ENCODE data around the gene PRM3. TPM values are rescaled to one million over a fixed set of nuclear protein-coding genes. Genes with fewer than 3 reads are reported as not detected.
"Not testable (repeated sequence)": the region's sequence is repeated elsewhere in the genome, so short reads cannot be mapped to it uniquely, and the experiment has no call there.

Gene PRM3
- total RNA-seq, 1 experiment from 2014 or later: not detected

- no peaks in the 10 kb centered on the region for H3K36me3 Mint-ChIP-seq (ENCODE audit: insufficient read depth, unreplicated experiment)
- H3K9me3 Mint-ChIP-seq (ENCODE audit: unreplicated experiment): no peaks in the 10 kb centered on the region
- H3K4me3 Mint-ChIP-seq (ENCODE audit: unreplicated experiment): no peak overlapping the region
- BruUV-seq (replicated peaks): no TSS peak
- intact Hi-C loops (cut with micrococcal nuclease): no loop called here
- DNase-seq (ENCODE audit: unreplicated experiment): no peak
- ChIA-PET CTCF (no interaction called here), POLR2A (no interaction called here)
- H3K27ac Mint-ChIP-seq (ENCODE audit: low read depth, unreplicated experiment): no peak overlapping the region
- H3K27me3 Mint-ChIP-seq (ENCODE audit: insufficient read depth, unreplicated experiment): peaks cover 26% of the 10 kb centered on the region
- H3K4me1 Mint-ChIP-seq (ENCODE audit: insufficient read depth, unreplicated experiment): no peaks in the 10 kb centered on the region
- TF ChIP-seq CTCF (IDR thresholded peaks at IDR 0.05; ENCODE audit: unreplicated experiment): no peak
Observed at GRCh38 chr16:11295672-11296071, 22.2 kb upstream of the PRM3 start.

- intact Hi-C loops (cut with micrococcal nuclease): no loop called here
- H3K4me3 Mint-ChIP-seq (ENCODE audit: unreplicated experiment): no peak overlapping the region
Observed at GRCh38 chr16:11292076-11292748, 18.8 kb upstream of the PRM3 start.

GRCh38 chr16:11291091-11291703, 17.8 kb upstream of the PRM3 start:
- no peaks in the 10 kb centered on the region for H3K4me1 Mint-ChIP-seq (ENCODE audit: insufficient read depth, unreplicated experiment)
- intact Hi-C loops (cut with micrococcal nuclease): no loop called here
- no peak overlapping the region for H3K27ac Mint-ChIP-seq (ENCODE audit: low read depth, unreplicated experiment)
- no peak overlapping the region for H3K4me3 Mint-ChIP-seq (ENCODE audit: unreplicated experiment)
- ChIA-PET CTCF (interaction anchor here (0.6 to 0.7 kb wide), 2 partner anchors 24 to 34 kb away, joined by 3 read pairs; no protein-coding TSS in a partner anchor), POLR2A (no interaction called here)
- H3K36me3 Mint-ChIP-seq (ENCODE audit: insufficient read depth, unreplicated experiment): no peaks in the 10 kb centered on the region
- no peak for DNase-seq (ENCODE audit: unreplicated experiment)
- no TSS peak for BruUV-seq (replicated peaks)
- peaks cover 54% of the 10 kb centered on the region for H3K27me3 Mint-ChIP-seq (ENCODE audit: insufficient read depth, unreplicated experiment)
- TF ChIP-seq CTCF (IDR thresholded peaks at IDR 0.05; ENCODE audit: unreplicated experiment): no peak
- H3K9me3 Mint-ChIP-seq (ENCODE audit: unreplicated experiment): no peaks in the 10 kb centered on the region

More at GRCh38 chr16:11292076-11292748, 18.8 kb upstream of the PRM3 start:
- Mint-ChIP-seq H3K27ac (ENCODE audit: low read depth, unreplicated experiment) (no peak overlapping the region), H3K36me3 (ENCODE audit: insufficient read depth, unreplicated experiment) (no peaks in the 10 kb centered on the region), H3K27me3 (ENCODE audit: insufficient read depth, unreplicated experiment) (peaks cover 52% of the 10 kb centered on the region), H3K4me1 (ENCODE audit: insufficient read depth, unreplicated experiment) (no peaks in the 10 kb centered on the region), H3K9me3 (ENCODE audit: unreplicated experiment) (no peaks in the 10 kb centered on the region)
- CTCF ChIA-PET: interaction anchor here (0.7 kb wide), 3 partner anchors 12 to 237 kb away, joined by 3 to 6 read pairs (median 3); no protein-coding TSS in a partner anchor
- BruUV-seq (replicated peaks): no TSS peak
- no peak for TF ChIP-seq CTCF (IDR thresholded peaks at IDR 0.05; ENCODE audit: unreplicated experiment)
- POLR2A ChIA-PET: no interaction called here
- no peak for DNase-seq (ENCODE audit: unreplicated experiment)

GRCh38 chr16:11290102-11290893, 16.9 kb upstream of the PRM3 start:
- H3K4me3 Mint-ChIP-seq (ENCODE audit: unreplicated experiment): no peak overlapping the region
- H3K4me1 Mint-ChIP-seq (ENCODE audit: insufficient read depth, unreplicated experiment): no peaks in the 10 kb centered on the region
- POLR2A ChIA-PET: no interaction called here
- H3K27ac Mint-ChIP-seq (ENCODE audit: low read depth, unreplicated experiment): no peak overlapping the region
- DNase-seq (ENCODE audit: unreplicated experiment): no peak
- BruUV-seq (replicated peaks): no TSS peak
- H3K27me3 Mint-ChIP-seq (ENCODE audit: insufficient read depth, unreplicated experiment): peaks cover 63% of the 10 kb centered on the region
- H3K36me3 Mint-ChIP-seq (ENCODE audit: insufficient read depth, unreplicated experiment): no peaks in the 10 kb centered on the region
- no peak for TF ChIP-seq CTCF (IDR thresholded peaks at IDR 0.05; ENCODE audit: unreplicated experiment)
- intact Hi-C loops (cut with micrococcal nuclease): no loop called here
- H3K9me3 Mint-ChIP-seq (ENCODE audit: unreplicated experiment): no peaks in the 10 kb centered on the region
- CTCF ChIA-PET: interaction anchor here (0.8 kb wide), 1 partner anchor 39 kb away, joined by 3 read pairs; no protein-coding TSS in a partner anchor

GRCh38 chr16:11289696-11290095, 16.3 kb upstream of the PRM3 start:
- POLR2A ChIA-PET; H3K9me3 Mint-ChIP-seq (ENCODE audit: unreplicated experiment); DNase-seq (ENCODE audit: unreplicated experiment); H3K27ac Mint-ChIP-seq (ENCODE audit: low read depth, unreplicated experiment); H3K4me3 Mint-ChIP-seq (ENCODE audit: unreplicated experiment); H3K36me3 Mint-ChIP-seq (ENCODE audit: insufficient read depth, unreplicated experiment); H3K4me1 Mint-ChIP-seq (ENCODE audit: insufficient read depth, unreplicated experiment); intact Hi-C loops (cut with micrococcal nuclease); BruUV-seq (replicated peaks): not testable (repeated sequence)
- CTCF ChIA-PET: interaction anchor here (0.5 to 0.9 kb wide), 4 partner anchors 18 to 319 kb away, joined by 3 to 5 read pairs (median 4); no protein-coding TSS in a partner anchor
- H3K27me3 Mint-ChIP-seq (ENCODE audit: insufficient read depth, unreplicated experiment): peaks cover 64% of the 10 kb centered on the region

Measured in MCF 10A (cell line).